ENCODE results near the gene NIM1K. TPM values are rescaled to one million over a fixed set of nuclear protein-coding genes. Genes with fewer than 3 reads are reported as not detected.

The NIM1K gene
- total and polyA plus RNA-seq, 2 donors (not counting 3 experiments of a cell fraction or from before 2014, with no cell fraction given), result 0.04 to 0.49 TPM

DNA sequence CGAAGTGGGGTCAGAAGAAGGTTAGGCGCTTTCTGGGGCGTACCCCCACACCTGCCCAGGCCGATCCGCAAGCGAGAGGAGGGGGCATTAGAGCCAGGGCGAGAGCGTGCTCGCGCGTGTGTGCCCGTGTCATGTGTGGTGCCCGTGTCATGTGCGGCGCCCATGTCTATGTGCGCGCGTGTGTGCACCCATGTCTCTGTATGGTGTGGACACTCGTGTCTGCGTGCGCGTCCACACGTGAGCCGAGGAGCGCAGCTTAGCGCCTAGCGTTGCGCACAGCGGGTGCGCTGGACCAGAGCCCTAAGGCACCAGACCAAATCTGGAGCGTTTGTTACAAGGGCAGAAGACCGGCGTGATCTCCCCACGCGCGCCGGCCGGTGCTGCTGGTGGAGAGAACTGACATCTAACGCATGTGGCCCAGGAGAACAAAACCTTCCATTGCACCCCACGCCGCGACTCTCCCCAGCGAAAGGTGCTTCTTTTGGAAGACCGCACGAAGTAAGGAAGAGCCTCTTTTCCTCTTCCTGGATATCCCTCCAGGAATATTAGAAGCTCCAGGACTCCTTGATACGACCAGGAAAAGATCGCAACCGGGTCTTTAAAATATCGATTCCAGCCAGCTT, 644 bp downstream of the NIM1K start:
- ChIA-PET POLR2A (no interaction called here), CTCF (interaction anchor here (0.9 to 2.0 kb wide), 2 partner anchors 13 to 197 kb away, joined by 3 to 7 read pairs; no protein-coding TSS in a partner anchor)
- no peaks in the 10 kb centered on the region for H3K36me3 ChIP-seq (ENCODE audit: control insufficient read depth in 2 of 2, extremely low read depth in 1 of 2, insufficient read depth in 2 of 2, low read length in 2 of 2)
- FAIRE-seq (no peak), DNase-seq (ENCODE audit: low read depth, low spot score) (no peak)
- dilution Hi-C loops (cut with MboI; ENCODE audit: extremely low pct_ligation_motif_present, low sequenced_read_pairs) (no loop called here), intact Hi-C loops (cut with micrococcal nuclease) (no loop called here)
- peak overlapping the region; percentile 51 for H3K4me2 ChIP-seq (ENCODE audit: insufficient read depth, low read length)
- no peaks in the 10 kb centered on the region for H3K9me3 ChIP-seq (replicated peaks; ENCODE audit: control insufficient read depth, insufficient read depth, low read length)
- H3K27ac ChIP-seq (ENCODE audit: insufficient read depth, low read depth, low read length), result no peak overlapping the region
- peaks cover 4% of the 10 kb centered on the region for H3K4me1 ChIP-seq (ENCODE audit: control insufficient read depth, extremely low read depth, insufficient read depth, low read length)
- H3K9me1 ChIP-seq (replicated peaks; ENCODE audit: control insufficient read depth, extremely low read depth, insufficient read depth, low read length), result no peaks in the 10 kb centered on the region
- H3K9ac ChIP-seq (replicated peaks; ENCODE audit: extremely low read depth, insufficient read depth, low read length), result no peak overlapping the region
- no peaks in the 10 kb centered on the region for H3K79me2 ChIP-seq (ENCODE audit: control insufficient read depth, insufficient read depth, low read length)
- H3K27me3 ChIP-seq (ENCODE audit: control insufficient read depth in 2 of 2, insufficient read depth in 2 of 2, low read length in 2 of 2), result peaks cover 11 to 35% of the 10 kb centered on the region in 2 experiments
- BruUV-seq (replicated peaks), result no TSS peak
- peak overlapping the region in 2 of 3 experiments; percentile 12 to 32 for H3K4me3 ChIP-seq (replicated peaks in 1 of 3; ENCODE audit: insufficient read depth in 1 of 3, low read depth in 1 of 3, low read length in 3 of 3)
- TF ChIP-seq MYC (IDR thresholded peaks at IDR 0.05; ENCODE audit: low read depth, low read length) (no peak), FOS (IDR thresholded peaks at IDR 0.05; ENCODE audit: borderline replicate concordance, insufficient read depth, low read length) (no peak), JUN (IDR thresholded peaks at IDR 0.05; ENCODE audit: borderline replicate concordance, insufficient read depth, insufficient read length, low read depth) (no peak), EZH2 (IDR thresholded peaks at IDR 0.05; ENCODE audit: borderline replicate concordance, low read depth, low read length, severe bottlenecking) (no peak), GATA2 (IDR thresholded peaks at IDR 0.05; ENCODE audit: insufficient read depth, insufficient read length, low read depth, low read length) (no peak), POLR2AphosphoS5 (IDR thresholded peaks at IDR 0.05; ENCODE audit: insufficient read depth, low read depth, low read length) (no peak), POLR2A (IDR thresholded peaks at IDR 0.05; ENCODE audit: low read depth, low read length) (no peak)
- TF ChIP-seq, protein P1, sequence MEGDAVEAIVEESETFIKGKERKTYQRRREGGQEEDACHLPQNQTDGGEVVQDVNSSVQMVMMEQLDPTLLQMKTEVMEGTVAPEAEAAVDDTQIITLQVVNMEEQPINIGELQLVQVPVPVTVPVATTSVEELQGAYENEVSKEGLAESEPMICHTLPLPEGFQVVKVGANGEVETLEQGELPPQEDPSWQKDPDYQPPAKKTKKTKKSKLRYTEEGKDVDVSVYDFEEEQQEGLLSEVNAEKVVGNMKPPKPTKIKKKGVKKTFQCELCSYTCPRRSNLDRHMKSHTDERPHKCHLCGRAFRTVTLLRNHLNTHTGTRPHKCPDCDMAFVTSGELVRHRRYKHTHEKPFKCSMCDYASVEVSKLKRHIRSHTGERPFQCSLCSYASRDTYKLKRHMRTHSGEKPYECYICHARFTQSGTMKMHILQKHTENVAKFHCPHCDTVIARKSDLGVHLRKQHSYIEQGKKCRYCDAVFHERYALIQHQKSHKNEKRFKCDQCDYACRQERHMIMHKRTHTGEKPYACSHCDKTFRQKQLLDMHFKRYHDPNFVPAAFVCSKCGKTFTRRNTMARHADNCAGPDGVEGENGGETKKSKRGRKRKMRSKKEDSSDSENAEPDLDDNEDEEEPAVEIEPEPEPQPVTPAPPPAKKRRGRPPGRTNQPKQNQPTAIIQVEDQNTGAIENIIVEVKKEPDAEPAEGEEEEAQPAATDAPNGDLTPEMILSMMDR (IDR thresholded peaks at IDR 0.05; ENCODE audit: extremely low read depth in 1 of 2, insufficient read depth in 1 of 2, low read depth in 1 of 2, low read length in 2 of 2), result no peak
- TF ChIP-seq, protein P2, sequence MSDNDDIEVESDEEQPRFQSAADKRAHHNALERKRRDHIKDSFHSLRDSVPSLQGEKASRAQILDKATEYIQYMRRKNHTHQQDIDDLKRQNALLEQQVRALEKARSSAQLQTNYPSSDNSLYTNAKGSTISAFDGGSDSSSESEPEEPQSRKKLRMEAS (IDR thresholded peaks at IDR 0.05; ENCODE audit: insufficient read depth, insufficient read length), result no peak
- H4K20me1 ChIP-seq (replicated peaks; ENCODE audit: control insufficient read depth, extremely low read depth, insufficient read depth, low read length), result no peaks in the 10 kb centered on the region
- H2AFZ ChIP-seq (ENCODE audit: low read depth, low read length), result peak overlapping the region; percentile 3
